ENCODE data around the gene SLC38A8.

DNA sequence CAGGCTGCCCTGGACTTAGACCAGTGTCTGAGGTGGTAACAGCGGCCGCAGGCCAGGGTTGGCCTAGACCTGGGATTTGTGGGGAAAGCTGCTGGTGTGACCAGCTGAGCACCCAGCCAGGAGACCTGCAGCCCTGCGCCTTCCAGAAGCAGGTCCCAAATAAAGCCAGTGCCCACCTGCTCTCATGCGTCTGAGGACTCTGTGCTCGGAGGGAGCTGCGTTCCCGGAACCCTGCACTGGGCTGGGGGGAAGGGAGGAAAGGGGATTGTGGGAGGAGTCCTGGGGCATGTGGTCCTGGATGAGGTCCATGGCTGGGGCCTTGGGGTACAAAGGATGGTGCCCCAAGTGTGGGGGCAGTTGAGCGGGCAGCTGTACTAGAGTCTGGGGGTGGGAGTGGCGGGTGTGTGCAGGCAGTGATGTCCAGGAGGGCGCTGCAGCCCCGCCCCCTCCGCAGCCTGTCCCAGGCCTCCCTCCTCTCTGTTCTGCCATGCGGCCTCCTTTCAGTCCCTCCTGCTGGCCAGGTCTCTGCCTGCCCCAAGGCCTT, 76.4 kb downstream of the SLC38A8 start:
- TF ChIP-seq CTCF (conservative IDR thresholded peaks at IDR 0.05; ENCODE audit: low read length) (no peak), EZH2phosphoT487 (IDR thresholded peaks at IDR 0.05; ENCODE audit: borderline replicate concordance) (no peak)
